WI38 (cell line): ENCODE measurements around the gene CSRNP3.

Source experiments
- H3K4me3 ChIP-seq: 2 replicates; pipeline ENCODE4 v1.5.1; 2011; ENCODE audit warnings: low read depth, mild to moderate bottlenecking, control low read depth, low read length
- TF ChIP-seq, protein P1 (sequence below): IDR thresholded peaks from 2 replicates; pipeline ENCODE4 v1.5.1; 2012; ENCODE audit warnings: low read depth, mild to moderate bottlenecking, control low read depth, low read length

The CSRNP3 gene

DNA sequence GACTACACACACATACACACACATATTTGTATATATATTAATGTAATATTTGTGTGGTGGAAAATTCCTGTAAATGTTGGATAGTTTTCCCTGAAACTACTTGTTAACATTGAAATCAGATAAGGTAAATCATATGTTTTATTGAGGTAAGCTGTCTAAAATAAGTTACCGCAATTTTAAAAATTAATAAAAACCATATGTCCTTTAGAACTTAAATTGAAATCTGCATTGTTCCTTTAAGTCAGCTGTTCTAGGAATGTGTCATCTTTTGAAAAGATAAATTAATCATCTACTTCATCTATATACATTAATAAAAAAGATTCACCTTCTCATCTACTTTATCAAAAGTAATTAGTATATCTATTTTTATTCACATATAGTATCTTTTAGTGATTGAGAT is 102.0 kb downstream of the CSRNP3 start:
- H3K4me3 ChIP-seq = no peak overlapping the region
- TF ChIP-seq, protein P1, sequence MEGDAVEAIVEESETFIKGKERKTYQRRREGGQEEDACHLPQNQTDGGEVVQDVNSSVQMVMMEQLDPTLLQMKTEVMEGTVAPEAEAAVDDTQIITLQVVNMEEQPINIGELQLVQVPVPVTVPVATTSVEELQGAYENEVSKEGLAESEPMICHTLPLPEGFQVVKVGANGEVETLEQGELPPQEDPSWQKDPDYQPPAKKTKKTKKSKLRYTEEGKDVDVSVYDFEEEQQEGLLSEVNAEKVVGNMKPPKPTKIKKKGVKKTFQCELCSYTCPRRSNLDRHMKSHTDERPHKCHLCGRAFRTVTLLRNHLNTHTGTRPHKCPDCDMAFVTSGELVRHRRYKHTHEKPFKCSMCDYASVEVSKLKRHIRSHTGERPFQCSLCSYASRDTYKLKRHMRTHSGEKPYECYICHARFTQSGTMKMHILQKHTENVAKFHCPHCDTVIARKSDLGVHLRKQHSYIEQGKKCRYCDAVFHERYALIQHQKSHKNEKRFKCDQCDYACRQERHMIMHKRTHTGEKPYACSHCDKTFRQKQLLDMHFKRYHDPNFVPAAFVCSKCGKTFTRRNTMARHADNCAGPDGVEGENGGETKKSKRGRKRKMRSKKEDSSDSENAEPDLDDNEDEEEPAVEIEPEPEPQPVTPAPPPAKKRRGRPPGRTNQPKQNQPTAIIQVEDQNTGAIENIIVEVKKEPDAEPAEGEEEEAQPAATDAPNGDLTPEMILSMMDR = no peak

DNA sequence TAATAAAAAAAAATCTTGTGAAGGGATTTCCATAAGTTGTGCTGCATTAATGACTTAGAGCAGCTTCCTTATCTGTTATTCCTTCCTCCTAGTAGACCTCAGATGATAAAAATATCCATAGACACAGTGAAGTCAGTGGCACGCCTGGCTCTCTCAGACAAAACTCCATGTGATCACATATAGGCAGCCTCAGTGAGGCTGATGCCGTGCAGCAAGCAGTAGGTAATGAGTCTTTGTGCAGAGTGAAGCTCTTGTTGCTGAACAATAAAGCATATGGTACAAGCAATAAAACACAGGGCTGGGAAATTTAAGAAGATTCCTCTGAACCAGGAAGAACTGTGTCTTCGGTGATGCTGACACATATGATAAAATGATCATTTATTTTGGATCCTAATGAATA is 102.7 kb downstream of the CSRNP3 start:
- H3K4me3 ChIP-seq = no peak overlapping the region
- TF ChIP-seq, protein P1 = no peak

DNA sequence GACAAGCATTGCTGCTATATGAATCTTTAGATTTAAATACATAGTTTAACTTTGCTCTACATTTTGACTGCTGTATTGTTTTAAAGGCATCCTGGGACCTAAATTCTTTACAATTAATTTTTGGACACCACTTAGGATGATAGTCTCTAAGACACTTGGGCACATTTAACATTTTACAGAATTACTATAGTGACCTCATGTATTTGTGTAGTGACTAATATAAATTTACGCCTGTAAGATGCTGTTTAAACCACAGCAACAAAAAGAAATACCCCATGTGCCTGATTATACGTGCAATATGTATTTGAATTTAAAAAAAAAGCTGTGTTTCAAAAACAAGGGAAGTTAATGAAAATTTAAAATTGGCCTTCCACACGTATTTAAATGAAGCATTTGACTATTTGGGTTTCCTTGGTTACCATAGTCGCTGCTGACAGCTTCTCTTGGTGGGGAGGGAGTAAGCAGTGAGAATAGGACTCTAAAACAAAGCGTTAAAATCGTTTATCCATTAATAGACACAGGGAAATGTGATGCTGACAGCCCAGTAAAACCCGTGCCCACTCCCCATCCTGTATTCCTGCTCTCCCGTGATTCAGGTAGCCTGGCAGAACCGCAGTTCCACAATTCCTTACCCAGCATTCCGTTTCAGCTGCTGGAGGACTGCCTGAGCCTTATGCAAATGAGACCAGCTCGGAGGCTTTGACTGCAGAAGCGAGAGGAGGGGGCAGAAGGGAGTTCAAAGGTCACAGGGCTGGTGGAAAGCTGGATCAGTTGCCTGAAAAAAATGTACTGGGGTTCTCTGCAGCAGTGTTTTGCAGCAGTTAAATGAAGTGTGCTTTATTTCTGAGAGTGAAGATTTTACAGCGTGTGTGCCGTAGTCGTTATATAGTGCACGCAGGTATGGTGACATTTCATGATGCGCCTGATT is 104.3 kb downstream of the CSRNP3 start:
- H3K4me3 ChIP-seq = no peak overlapping the region
- TF ChIP-seq, protein P1 = no peak

DNA sequence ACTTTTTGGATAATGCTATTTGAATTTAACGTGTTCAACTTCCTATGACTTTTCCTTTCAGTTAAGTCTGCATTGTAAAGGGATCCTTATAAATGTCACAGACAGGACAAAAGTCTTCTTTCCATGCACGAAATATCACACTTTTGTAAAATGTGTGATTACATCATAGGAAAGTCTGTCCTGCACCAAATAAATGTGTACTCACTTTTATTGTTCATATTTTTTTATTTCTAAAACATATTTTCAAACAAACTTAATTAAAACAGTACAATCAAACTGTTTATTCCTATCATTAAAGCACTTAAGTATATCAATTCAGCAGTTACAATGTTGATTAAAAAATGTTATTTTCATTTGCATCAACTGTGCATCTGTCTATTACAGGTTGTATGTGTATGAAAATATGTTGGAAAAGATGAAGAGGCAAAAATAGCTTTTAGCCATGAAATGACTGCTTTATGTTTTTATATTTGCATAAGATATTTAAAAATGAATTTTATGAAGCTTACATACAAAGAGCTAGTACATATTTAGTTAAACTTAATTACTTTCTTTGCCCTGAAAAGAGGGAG is 105.6 kb downstream of the CSRNP3 start:
- TF ChIP-seq, protein P1 = no peak
- H3K4me3 ChIP-seq = no peak overlapping the region

DNA sequence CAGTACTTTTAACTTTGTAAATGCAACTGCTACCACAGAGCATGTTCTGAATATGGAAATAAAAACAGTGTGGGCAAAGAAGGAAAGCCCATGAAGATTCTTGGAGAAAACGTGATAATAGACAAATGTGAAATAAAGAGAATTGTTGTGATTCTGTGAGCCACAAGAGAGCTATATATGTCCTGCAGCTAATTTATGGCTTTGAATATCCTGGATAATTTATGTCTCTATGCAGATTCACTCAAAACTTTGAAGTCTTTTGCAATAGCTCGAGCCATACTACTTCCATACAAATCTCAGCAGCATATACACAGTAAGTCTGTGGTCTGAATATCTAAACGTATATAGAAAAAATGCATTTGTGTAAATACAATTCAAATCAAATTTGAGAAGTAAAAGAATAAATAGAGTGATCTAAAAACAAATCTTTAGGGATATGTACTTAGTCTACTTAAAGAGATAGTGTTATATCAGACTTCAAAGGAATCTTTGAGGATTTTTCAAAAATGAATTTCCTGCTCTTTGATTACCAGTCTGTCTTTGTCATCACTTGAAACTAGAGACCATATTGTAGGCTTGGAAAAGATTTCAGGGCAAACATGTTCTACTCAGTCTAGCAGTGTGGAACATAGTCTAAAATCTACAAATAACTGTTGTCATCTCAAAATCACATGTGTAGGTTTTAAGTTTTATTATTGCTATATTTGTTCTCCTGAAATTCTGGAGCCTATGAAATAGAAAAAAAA is 107.1 kb downstream of the CSRNP3 start:
- H3K4me3 ChIP-seq = no peak overlapping the region
- TF ChIP-seq, protein P1 = no peak

DNA sequence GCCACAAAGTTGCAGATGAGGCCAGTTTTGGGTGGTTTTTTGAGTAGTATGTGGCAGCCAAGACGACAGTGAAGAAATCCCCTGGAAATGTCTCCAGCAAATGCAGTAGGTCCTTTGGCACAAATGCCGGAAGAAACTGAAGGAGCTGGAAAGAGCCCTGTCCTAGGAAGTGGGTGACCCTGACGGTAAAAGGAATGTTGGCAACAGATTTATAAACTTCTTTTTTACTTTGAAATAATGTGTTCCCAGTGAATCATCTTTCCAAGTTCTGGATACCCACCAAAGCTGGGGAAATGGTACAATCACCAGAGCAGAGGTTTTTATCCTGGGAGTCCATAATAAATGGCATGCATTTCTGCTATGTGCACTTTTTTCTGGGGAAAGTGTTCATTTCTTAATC is 112.9 kb downstream of the CSRNP3 start:
- H3K4me3 ChIP-seq = no peak overlapping the region
- TF ChIP-seq, protein P1 = no peak
